ENCODE measurements around the gene ZIC1. TPM values are rescaled to one million over a fixed set of nuclear protein-coding genes. Genes with fewer than 3 reads are reported as not detected.

Gene ZIC1
- total RNA-seq, 1 experiment from 2014 or later: not detected

DNA sequence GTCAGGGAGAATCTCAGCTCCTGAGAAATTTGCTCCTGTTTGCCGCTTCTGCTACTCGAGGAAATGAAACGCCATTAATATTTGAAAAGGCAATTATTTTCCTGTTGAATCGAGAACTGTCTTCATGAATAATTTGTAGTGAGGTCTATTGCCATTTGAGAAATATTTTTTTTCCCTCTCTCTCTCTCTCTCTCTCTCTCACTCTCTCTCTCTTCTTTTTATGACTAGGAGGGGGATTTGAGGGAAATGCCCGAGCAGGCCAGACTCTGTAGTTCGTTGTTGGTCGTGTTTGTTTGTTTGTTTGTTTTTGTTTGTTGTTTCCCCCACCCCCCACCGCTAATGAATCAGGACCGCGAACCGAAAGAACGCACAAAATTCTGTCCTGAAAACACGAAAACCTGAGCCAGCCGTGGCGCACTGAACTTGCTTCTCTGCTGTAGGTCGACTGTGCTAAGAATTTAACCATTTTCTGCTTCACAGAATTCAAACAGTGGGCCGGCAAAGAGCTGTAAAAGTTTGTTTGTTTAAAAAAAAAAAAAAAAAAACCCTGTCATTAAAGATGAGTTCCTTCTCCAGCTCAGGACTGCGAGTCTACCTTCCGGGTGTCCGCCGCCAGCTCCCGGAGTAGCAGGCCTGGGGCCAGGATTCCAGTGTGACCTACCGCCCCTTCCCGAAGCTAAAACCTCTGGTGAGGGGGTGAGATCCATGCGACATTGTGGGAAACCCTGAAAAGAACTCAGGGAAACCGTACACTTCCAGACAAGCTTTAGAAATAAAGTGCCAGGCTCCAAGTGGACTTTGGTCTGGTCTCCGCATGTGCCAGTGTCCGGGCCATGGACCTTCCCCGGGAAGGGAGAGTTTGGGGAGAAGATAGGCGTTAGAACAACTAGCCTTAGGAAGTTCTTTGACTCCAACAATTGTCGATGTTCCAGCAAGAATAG is 15.0 kb upstream of the ZIC1 start:
- DNase-seq (ENCODE audit: extremely low read depth, low read depth): no peak

DNA sequence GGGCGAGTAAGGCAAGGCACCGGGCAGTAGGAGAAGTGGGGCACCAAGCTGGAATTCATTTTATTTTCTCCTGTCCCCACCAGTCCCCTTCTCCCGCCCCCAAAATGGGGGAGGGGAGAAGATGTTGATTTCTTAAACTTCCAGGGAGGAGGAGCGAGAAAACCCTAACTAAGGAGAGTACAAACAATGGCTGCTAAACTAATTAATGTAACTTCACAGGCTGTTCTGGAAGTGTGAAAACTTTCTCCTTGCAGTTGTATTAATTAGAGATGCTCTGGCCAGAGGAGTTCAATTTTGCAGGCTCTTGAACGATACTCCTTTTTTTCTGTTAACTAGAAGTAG is 14.3 kb upstream of the ZIC1 start:
- DNase-seq (ENCODE audit: extremely low read depth, low read depth): no peak

DNA sequence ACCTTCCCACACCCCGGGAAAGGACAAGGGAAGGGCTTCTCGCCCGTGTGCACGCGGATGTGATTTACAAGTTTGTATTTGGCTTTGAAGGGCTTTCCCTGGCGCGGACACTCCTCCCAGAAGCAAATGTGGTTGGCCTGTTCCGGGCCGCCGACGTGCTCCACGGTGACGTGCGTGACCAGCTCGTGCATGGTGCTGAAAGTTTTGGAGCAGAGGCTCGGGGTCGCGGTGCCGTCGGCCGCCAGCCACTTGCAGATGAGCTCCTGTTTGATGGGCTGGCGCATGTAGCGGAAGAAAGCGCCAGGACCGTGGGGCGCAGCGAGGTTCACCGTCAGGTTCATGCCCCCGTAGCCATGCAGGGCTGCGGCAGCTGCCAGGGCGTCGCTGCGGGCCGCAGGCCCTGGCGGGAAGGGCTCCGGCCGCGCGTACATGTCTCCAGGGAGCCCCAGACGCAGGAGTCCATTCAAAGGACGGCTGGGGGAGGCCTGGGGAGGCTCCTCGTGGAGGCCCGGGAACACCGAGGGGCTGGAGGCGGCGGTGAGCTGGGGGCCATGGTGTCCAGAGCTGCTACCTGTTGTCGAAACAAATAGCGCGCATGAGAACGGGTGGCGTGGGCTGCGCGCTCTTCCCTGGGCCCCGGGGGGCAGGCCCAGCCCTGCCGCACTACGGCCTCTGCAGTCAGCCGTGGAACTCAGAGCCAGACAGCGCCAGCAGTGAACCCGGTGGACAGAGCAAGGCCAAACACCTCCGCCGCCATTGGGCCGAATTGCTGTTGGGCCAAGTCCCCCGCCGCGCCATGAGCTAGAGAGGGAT is 13.1 kb upstream of the ZIC1 start:
- no peak for DNase-seq (ENCODE audit: extremely low read depth, low read depth)

DNA sequence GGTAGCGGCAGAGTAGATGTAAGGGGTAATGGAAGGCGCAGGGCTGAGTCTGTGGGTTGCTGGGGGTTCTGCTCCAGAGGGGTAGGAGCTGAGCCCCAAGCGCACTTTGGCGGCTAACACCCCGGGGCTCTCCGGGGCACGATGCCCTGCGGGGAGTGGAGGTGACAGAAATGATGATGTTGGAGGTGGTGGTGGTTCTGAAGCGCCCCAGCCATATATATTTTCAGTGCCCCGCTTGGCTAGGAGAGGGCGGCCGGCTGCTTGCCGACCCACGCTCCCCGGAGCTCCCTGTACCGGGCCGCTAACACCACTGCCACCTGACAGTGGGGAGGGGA is 12.5 kb upstream of the ZIC1 start:
- no peak for DNase-seq (ENCODE audit: extremely low read depth, low read depth)

DNA sequence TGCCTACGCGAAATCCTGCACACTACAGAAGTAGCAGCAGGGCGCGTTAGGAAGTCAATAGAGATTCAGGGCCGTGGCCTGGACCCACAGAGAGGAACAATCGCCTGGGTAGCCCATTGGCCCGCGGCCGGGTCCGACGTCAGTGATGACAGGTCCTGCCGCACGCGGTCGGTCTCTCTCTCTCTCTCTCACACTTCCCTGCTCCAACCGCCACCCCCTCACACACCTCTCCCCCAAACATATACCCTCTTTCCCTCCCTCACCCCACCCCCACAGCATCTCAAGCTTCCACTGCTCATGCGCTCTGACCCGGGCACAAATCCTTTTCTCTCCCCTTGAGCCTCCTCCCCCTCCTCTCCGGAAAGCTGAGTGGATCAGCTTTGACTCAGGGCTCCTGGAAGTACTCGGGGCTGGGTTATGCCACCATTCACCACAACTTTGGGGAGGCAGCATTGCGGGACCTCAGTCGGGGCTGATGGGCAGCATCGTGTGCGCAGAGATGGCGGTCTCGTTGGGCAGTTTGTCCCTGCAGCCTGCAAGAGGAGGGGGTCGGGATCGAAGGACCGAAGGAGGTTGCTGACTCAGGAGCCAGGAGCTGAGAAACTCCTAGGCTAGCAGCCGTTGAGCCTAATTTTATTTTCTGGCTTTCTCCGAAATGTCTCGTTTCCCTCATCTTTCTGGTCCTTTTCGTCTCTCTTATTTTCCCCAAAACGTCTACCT is 11.8 kb upstream of the ZIC1 start:
- no peak for DNase-seq (ENCODE audit: extremely low read depth, low read depth)

DNA sequence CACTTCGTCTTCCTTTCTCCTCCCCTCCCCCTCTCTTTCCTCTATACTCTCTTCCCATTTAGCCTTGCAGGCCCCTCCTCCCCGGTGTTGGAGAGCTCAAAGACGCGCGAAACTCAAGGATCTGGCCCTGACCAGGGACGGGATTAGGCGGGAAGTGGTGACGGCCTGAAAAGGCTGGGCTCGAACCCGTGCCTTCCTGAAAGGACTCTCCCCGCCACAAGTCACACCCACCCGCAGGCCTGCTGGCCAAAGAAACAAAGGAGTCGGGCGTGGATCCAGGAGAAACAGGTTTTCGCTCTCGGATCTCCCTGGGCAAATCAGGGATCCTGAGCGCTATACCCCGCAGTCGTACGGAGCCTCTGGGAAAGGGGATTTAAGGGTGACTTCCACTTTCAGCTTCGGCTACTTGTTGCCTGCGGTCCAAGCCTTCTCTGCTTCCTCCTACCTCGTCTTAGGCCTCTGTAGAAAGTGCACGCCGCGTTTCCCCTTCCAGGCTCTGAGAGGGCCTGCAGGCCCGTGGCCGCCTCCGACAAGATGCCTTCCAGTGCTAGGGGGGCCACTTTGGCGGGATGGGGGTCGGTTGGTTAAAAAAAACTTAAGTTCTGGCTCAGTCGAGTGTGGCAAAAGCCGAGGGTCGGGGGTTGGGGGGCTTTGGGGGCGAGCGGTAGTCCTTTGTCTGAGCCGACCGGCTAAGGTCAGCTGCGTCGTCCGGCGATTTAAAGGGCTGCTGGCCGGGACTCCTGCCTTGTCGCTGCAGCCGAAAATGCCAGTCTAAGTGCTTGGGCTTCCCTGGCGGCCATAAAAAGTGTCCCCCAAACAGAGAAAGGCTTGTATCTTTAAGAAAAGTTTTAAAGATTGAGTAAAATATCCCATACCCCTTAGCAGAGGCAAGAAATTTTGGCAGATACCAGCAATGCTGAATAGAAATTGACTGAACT is 11.0 kb upstream of the ZIC1 start:
- no peak for DNase-seq (ENCODE audit: extremely low read depth, low read depth)

DNA sequence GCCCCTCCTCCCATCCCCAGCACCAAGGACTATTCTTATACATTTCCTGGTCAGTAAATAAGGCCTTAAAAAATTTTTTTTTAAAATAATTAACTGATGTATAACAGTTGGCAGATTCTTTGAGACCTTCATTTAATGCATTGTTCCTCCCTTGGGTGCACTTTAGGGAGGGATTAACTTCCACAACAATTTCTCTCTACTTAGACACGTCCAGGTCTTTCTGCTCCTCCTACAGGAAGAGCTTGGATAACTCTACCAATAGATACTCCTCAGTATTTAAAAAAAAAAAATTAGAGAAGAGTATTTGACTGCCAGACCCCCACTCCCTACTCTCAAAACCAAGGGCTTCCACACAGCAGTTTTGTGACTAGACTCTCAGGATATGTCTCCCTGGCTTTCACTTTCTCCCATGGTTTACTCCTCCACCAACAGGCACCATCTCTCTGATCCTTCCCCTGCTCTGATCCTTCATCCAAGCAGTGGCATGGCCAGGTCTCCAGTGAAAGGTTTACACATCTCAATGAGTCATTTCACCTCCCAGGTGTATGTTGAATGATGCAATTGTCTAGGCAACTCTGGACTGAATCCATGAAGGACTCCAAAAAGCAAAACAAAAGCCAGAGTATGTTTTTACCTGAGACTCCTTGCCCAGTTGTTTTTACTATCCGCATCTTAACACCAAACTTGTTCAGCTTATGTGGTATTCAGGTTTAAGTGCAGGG is 10.2 kb upstream of the ZIC1 start:
- no peak for DNase-seq (ENCODE audit: extremely low read depth, low read depth)

DNA sequence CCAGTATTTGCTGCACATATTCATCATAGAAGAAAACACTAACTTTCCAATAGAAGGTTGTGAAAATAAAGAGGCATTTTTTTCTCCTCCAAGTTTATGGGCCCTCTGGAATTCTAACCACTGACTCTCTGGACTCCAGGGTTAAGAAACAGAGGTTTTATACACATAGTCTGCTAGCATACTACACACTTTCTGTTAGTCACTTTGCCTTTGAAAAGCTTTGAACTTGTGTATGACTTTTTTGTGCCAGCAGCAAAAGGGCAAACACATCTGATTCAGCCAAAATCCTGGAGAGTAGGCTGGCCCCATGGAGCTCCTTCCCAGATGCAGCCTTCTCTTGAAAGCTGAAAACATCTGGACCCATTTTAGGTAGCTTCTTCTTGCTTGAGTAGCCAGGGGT is 9.1 kb upstream of the ZIC1 start:
- DNase-seq (ENCODE audit: extremely low read depth, low read depth): no peak

DNA sequence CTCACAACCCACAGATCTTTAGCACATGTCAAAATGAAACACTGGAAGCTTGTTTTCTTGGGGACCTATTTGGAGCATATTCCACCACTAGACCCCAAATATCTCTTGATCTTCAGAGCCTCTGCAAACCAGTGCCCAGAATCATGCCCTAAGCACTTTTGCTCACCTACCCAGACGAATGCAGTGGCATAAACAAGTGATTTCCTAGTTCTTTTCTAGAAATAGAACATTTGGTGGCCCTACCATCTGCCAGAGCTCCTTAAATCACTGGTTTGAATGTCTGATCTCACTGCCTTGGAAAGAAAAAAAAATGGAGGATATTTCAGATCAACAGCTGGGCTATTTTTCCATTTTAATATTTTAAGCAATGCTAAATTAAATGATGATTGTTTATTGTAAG is 8.2 kb upstream of the ZIC1 start:
- no peak for DNase-seq (ENCODE audit: extremely low read depth, low read depth)

DNA sequence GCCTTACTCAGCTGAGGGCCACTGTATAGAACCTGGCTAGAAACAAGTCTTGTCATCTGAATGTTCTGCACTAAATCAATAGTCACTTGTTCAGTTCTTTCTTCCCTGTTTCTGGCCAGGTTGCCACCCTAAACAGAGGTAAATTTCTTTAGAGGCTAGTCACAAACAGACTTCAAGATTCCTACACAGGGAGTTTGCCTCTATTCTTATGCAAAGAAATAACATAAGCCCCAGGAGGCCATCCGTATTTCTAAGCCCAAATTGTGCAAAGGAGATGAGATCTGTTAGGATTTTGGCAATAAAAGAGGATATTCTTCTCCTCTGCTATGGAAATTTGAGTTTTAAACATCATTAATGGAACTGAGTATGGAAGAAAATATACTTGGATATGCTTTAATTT is 7.7 kb upstream of the ZIC1 start:
- no peak for DNase-seq (ENCODE audit: extremely low read depth, low read depth)

DNA sequence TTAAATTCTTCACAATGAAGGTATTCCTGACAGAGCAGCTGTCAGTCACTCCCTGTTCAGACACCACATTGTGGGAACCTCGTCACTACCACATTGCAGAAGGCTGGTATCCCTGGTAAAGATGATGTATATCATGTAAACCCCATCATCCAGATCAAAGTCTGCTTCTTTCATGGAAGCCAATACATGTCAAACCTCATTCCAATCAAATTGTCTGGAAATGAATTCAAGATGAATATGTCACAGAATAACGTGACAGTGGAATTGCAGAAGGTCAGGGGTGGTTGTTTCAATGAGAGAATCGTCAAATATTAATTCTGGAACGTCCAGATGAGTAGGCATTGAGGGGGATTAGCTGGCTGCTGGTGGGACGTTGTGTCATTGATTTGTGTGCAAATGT is 7.0 kb upstream of the ZIC1 start:
- DNase-seq (ENCODE audit: extremely low read depth, low read depth): no peak

DNA sequence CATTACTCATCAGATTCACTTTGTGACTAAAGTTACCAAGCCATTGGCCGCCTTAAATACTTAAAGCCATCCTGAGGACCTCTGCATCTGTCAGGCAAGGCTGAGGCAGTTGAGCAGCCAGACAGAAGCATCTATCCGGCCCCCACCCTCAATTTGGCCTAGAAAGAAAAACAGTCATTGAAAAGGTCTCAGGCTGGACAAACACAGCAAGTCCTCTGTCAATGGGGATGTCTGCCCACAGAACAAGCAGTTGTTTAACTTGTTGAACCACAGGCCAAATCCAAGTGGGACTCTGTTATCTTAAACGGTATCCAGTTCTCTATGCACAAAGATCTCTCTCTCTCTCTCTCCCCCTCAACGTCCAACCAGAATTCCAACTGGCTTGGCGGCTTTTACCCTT is 5.7 kb upstream of the ZIC1 start:
- DNase-seq (ENCODE audit: extremely low read depth, low read depth): no peak

DNA sequence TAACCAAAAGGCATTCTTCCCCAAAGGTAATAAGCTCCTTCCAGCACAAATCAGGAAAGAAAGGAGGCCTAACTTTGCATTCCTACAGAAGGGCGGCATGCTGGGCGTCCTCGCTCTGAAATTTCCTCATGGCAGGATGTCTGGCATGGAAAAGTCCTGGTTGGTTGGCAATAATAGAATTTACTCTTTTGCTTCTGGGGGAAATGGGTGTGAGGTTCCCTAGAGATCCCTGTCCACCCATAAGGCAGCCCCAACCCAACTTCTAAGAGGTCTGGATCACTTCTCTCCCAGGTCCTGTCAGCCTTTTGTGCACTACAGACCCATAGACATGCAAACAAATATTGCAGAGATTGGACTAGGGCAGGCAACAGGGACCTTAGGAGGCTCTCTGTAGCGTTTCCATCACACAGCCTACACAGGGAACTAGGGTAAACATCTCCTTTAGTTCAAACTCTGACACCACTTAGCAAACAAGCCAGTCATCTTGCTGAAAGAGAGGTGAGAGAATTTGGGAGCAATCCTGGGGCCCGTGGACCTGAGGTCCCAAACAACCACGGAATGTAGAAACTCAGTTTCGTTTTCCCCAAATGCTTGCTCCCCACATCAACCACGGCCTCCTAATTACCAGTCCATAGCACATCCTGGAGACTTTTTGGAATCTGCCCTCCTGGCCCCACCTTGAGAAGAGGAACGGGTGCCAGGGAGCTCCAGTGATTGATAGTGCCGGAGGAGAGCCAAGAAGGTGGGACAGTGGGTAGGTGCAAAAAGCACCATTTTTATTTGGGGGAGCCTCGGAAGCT is 5.0 kb upstream of the ZIC1 start:
- no peak for DNase-seq (ENCODE audit: extremely low read depth, low read depth)

DNA sequence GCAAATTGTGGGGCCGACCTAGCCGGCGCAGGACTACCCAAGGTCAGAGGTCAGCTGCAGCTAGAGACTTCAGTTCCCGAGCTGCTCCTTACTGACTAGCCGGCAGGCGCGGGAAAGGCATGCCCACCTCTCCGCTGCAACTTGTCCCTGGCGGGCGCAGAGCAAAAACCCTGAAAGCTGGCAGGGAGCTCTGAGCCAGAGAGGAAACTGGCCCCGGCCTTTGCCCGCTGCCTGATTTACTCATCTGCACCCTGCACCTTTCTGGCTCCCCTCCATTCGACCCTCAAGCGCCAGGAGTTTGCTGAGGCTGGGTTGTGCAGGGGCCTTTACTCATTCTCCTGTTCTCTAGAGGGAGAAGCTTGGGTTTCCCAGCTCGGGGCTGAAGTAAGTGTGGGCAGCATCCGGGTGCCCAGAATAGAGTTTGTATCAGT is 4.3 kb upstream of the ZIC1 start:
- DNase-seq (ENCODE audit: extremely low read depth, low read depth): no peak

DNA sequence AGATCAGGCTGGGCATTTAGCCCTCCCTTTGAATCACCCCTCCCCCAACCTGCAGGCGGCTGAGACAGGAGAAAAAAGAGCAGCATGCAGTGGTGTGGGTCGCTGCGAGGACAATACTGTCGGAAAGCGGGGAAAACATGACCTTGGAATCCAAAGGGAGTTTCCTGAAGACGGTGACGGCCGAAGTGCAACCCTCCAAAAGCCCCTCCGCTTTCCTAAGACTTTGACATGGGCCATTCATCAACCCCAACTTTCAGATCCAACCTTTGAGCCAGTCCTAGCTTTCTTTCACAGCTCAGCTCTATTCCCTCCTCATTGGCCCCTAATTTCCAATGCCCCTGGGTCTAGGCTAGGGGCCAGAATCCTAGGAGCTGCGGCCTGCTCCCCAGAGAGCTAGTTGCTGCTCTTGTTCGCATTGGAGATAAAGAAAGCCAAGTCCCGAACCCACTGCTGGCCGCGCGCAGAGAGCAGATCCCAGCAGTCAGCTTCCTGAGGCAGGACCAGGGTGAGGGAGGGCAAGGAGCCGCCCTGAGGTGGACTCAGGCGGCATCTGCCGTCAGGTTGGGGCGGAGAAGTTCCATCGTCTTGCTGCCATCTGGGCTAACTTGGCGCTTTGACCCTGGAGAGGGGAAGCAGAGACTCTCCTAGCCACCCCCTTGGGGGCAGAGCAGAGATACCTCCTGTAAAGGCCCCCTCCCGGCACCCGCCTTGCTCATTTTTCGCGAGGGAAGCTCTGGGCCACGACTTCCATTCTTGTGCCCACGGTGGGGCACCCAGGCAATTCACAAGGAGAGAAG is 3.7 kb upstream of the ZIC1 start:
- DNase-seq (ENCODE audit: extremely low read depth, low read depth): no peak

DNA sequence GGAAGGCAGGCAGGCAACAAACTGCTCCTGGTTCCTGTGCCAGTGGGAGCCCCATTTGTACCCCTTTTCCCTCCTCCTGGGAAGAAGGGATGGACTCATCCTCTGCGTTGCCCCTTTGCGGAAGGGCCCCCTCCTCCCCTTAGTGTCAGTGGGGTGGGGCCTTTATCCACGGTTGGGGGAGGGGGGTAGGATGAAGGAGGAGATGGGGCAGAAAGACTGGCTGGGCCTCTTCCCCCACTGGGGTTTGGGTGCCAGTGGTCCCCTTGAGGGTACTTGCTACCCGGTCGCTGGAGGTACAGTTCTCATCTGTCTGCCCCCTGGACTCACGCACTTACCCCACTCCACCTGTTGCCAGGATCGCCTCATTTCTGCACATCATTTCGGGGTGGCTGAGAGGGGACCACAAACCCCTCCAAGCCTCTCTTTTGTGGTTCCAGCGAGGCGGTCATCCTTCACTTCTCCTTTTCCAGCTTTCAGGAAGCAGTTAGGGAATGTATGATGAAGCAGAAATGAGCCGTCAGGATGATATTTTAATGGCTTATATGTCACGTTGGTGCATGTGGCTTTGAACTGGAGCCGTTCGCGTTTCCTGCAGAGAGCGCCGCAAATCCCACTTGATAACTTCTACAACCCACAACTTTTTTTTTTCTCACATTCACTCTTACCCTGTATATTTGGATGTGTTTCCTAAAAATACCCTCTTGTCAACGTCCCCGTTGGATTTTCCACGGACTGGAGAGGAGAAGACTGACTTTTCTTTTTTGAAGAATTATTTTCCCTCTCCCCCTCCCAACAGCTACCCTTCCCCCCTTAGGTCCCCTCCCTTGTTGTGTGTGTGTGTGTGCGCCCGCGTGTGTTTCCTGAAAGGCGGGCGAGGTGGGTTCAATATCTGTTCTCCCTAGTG is 2.9 kb upstream of the ZIC1 start, which contains the start of gene ZIC4:
TSS of gene ZIC4 (minus strand) at position 516 of the 904 bp plus-strand sequence. CDS start 3,746 bp downstream, outside the sequence.
- no peak for DNase-seq (ENCODE audit: extremely low read depth, low read depth)

DNA sequence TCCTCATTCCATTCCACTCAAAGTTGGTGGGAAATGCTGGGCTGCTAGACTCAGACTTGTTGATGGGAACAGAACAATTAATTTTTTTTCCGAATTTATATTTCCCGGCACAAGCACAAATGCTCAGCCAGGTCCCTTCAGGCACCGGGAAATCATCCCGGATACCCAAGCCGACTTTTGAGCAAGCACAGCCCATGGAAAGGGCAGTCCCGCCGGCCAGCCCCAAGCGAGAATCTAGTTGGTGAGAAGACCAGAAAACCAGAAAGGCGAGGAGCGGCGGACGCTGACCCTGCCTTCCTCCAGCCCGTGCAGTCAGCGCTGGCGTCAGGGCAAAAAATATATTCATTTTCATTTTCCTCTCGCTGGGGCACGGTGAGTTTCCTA is 2.1 kb upstream of the ZIC1 start:
- no peak for DNase-seq (ENCODE audit: extremely low read depth, low read depth)
